Measurements from ENCODE around the gene CNNM2.

DNA sequence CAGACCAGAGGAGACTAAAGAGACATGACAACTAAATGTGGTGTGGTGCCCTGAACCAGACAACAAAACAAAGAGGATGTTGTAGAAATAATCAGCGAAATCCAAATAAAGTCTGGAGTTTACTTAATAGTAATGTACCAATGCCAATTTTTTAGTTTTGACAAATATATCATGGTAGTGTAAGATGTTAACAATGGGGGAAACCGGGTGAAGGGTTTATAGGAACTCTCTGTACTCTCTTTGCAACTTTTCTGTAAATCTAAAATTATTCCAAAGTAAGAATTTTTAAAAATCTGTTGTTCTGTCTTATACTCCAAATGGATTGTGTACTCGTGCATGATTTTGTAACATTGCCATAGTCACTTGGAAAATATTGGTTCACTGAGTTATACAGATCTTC, 129.3 kb downstream of the CNNM2 start:
- TF ChIP-seq, protein P1, sequence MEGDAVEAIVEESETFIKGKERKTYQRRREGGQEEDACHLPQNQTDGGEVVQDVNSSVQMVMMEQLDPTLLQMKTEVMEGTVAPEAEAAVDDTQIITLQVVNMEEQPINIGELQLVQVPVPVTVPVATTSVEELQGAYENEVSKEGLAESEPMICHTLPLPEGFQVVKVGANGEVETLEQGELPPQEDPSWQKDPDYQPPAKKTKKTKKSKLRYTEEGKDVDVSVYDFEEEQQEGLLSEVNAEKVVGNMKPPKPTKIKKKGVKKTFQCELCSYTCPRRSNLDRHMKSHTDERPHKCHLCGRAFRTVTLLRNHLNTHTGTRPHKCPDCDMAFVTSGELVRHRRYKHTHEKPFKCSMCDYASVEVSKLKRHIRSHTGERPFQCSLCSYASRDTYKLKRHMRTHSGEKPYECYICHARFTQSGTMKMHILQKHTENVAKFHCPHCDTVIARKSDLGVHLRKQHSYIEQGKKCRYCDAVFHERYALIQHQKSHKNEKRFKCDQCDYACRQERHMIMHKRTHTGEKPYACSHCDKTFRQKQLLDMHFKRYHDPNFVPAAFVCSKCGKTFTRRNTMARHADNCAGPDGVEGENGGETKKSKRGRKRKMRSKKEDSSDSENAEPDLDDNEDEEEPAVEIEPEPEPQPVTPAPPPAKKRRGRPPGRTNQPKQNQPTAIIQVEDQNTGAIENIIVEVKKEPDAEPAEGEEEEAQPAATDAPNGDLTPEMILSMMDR (IDR thresholded peaks at IDR 0.05): no peak
- TF ChIP-seq POLR2A (IDR thresholded peaks at IDR 0.05): no peak

Data from body of pancreas (tissue), 4 donors.